ENCODE data around the gene YWHAH. TPM values are rescaled to one million over a fixed set of nuclear protein-coding genes. Genes with fewer than 3 reads are reported as not detected.

Gene YWHAH
- total RNA-seq, 2 experiments from 2014 or later, result 115 to 118 TPM

DNA sequence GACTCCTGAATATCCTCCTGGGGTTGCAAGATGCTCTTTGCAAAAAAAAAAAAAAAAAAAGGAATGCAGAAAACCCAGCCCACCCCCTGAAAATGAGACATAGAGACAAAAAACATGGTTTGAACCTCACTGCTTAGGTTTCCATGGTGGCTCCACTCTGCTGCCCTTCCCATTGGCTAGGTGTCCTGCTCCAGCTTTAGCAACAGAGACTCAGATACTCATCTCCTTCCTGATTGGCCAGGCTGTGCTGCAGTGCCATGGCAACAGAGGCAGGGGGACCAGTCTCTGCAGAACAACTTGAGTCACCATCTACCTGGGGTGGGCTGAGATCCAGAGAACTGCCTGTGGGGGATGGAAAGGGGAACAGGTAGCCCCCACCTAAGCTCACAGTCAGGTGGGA, 17.4 kb upstream of the YWHAH start:
- Mint-ChIP-seq H3K27me3 (ENCODE audit: low read depth) (peaks cover 9% of the 10 kb centered on the region), H3K4me1 (ENCODE audit: low read depth) (no peaks in the 10 kb centered on the region), H3K27ac (no peak overlapping the region), H3K36me3 (ENCODE audit: low read depth) (no peaks in the 10 kb centered on the region), H3K4me3 (no peak overlapping the region), H3K9me3 (no peaks in the 10 kb centered on the region)
- intact Hi-C loops (cut with micrococcal nuclease), result no loop called here
- CTCF ChIA-PET, result no interaction called here
- no peak for DNase-seq

DNA sequence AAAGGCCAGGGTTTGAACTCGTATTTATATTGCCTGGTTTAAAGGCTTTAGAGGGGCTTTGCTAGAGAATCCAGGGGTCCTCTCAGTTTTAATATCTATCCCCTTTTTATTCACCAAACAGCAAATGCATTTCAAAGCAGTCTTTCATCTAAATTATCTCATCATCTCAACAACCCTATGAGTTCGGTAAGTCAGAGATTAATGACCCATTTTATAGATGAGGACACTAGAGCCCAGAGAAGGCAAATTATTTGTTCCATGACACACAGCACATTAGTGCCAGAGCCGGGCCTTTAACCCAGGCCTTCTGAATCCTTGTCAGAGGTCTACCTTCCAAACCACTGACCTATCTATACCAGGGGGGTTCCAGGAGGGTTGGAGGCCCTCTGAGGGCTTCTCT, 16.8 kb upstream of the YWHAH start:
- CTCF ChIA-PET, result no interaction called here
- H3K4me3 Mint-ChIP-seq, result no peak overlapping the region
- no peaks in the 10 kb centered on the region for H3K9me3 Mint-ChIP-seq
- no peak overlapping the region for H3K27ac Mint-ChIP-seq
- no peaks in the 10 kb centered on the region for H3K4me1 Mint-ChIP-seq (ENCODE audit: low read depth)
- intact Hi-C loops (cut with micrococcal nuclease), result no loop called here
- no peaks in the 10 kb centered on the region for H3K36me3 Mint-ChIP-seq (ENCODE audit: low read depth)
- H3K27me3 Mint-ChIP-seq (ENCODE audit: low read depth), result peaks cover 9% of the 10 kb centered on the region
- no peak for DNase-seq

DNA sequence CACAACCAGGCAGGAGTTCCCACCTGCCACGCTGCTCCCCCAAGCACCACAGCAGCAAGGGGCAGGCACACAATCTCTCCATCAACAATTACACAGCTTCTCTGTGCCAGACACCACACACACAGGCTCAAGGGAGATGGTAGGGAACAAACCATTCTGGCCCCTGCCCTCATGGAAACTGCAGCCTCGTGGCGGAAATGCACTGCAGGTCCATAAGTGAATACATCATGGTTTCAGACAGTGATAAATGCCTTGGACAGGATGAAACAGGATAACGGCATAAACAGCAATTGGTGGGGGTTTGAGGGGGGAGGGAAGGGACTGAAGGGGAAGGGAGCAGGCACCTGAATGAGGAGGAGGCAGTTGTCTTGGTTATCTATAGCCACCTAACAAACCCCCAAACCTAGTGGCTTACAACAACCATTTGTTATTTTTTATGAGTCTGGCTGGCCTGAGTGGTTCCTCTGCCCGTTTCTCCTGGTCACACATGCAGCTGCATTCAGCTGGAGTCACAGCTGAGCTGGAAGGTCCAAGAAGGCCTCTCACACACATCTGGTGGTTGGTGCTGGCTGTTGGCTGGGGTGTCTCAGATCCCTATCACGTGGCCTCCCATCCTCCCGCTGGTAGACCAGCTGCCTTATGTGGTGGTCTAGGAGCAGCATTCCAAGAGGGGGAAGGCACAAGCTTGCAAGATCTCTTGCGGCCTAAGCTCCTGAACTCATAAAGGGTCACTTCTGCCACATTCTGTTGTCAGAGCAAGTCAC, 15.0 kb upstream of the YWHAH start:
- H3K27ac Mint-ChIP-seq, result no peak overlapping the region
- H3K4me3 Mint-ChIP-seq, result no peak overlapping the region
- no peak for DNase-seq
- no peaks in the 10 kb centered on the region for H3K9me3 Mint-ChIP-seq
- intact Hi-C loops (cut with micrococcal nuclease), result no loop called here
- no peaks in the 10 kb centered on the region for H3K36me3 Mint-ChIP-seq (ENCODE audit: low read depth)
- peaks cover 9% of the 10 kb centered on the region for H3K27me3 Mint-ChIP-seq (ENCODE audit: low read depth)
- H3K4me1 Mint-ChIP-seq (ENCODE audit: low read depth), result no peaks in the 10 kb centered on the region
- CTCF ChIA-PET, result no interaction called here

DNA sequence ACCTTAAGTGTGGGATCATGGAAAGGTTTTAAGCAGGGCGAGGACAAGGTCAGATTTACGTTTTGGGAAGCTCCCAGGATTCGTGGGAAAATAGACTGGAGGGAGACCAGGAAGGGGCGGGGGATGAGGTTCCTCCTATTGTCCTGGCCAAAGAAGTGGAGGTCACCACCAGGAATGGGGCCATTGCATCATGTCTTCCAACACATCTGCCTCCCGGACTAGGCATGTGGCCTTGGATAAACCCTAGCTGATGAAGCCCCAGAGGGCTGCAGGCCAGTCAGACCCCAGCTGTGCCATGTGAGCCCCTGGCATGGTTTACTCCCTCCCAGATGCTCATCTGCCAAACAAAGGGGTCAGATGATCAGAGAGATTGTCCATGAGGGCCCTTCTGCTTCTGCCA, 11.5 kb upstream of the YWHAH start:
- H3K4me1 Mint-ChIP-seq (ENCODE audit: low read depth), result no peaks in the 10 kb centered on the region
- H3K9me3 Mint-ChIP-seq, result no peaks in the 10 kb centered on the region
- no peak for DNase-seq
- CTCF ChIA-PET, result no interaction called here
- intact Hi-C loops (cut with micrococcal nuclease), result no loop called here
- H3K27ac Mint-ChIP-seq, result no peak overlapping the region
- H3K4me3 Mint-ChIP-seq, result no peak overlapping the region
- H3K36me3 Mint-ChIP-seq (ENCODE audit: low read depth), result no peaks in the 10 kb centered on the region
- peaks cover 2% of the 10 kb centered on the region for H3K27me3 Mint-ChIP-seq (ENCODE audit: low read depth)

DNA sequence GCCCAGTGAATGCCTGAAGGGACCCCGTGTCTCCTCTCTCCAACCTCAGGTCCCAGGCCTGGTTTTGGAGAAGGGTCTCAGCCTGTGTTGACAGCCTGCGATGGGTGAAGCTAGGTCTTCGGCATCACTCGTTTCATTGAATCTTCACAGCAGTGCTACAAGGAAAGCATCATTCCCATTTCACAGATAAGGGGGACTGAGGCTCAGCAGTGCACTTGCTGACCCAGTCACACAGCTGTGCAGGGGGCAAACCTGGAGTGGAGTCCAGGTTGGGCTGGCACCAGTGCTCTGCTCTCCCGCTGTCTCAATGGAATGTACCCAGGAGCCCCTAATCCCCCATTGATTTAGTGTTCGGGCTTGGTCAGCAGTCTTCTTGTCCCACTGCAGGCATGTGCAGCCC, 10.9 kb upstream of the YWHAH start:
- CTCF ChIA-PET, result no interaction called here

DNA sequence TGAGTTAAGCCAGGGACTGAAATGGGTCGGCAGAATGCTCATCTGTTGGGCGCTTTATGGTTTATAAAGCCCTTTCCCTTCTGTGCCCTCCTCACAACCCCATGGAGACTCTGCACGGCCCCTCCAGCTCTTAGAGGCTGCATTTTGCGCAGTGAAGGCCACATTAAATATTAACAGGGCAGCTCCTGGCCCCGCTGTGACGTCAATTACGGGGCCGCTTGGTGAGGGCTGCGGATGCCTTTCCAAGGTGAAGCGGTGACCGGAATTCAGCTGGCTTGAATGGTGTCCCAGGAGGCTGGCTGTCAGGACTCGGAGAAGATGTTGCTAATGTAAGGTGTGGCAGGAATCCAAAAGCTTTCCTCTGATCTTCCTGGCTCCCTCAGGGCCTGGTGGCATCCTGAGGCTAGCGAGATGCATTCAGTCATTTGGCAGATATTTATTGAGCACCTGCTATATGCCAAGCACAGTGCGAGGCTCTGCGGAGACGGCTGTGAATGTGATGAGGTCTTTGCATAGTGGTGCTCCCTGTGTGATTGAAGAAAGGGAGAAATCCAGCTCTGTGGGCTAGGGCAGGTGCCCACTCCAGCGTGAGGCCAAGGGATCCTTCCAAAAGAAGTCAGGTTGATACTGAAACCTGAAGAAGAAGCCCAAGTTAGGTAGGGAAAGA, 10.4 kb upstream of the YWHAH start:
- Mint-ChIP-seq H3K36me3 (ENCODE audit: low read depth) (no peaks in the 10 kb centered on the region), H3K4me3 (no peak overlapping the region), H3K9me3 (no peaks in the 10 kb centered on the region), H3K27me3 (ENCODE audit: low read depth) (no peaks in the 10 kb centered on the region), H3K27ac (no peak overlapping the region), H3K4me1 (ENCODE audit: low read depth) (no peaks in the 10 kb centered on the region)
- CTCF ChIA-PET, result no interaction called here
- intact Hi-C loops (cut with micrococcal nuclease), result no loop called here
- DNase-seq, result no peak

More for the DNA sequence above, 10.9 kb upstream of the YWHAH start:
- no peaks in the 10 kb centered on the region for H3K4me1 Mint-ChIP-seq (ENCODE audit: low read depth)
- no peak overlapping the region for H3K27ac Mint-ChIP-seq
- intact Hi-C loops (cut with micrococcal nuclease), result no loop called here
- no peaks in the 10 kb centered on the region for H3K36me3 Mint-ChIP-seq (ENCODE audit: low read depth)
- no peaks in the 10 kb centered on the region for H3K9me3 Mint-ChIP-seq
- no peak overlapping the region for H3K4me3 Mint-ChIP-seq
- H3K27me3 Mint-ChIP-seq (ENCODE audit: low read depth), result no peaks in the 10 kb centered on the region
- no peak for DNase-seq

DNA sequence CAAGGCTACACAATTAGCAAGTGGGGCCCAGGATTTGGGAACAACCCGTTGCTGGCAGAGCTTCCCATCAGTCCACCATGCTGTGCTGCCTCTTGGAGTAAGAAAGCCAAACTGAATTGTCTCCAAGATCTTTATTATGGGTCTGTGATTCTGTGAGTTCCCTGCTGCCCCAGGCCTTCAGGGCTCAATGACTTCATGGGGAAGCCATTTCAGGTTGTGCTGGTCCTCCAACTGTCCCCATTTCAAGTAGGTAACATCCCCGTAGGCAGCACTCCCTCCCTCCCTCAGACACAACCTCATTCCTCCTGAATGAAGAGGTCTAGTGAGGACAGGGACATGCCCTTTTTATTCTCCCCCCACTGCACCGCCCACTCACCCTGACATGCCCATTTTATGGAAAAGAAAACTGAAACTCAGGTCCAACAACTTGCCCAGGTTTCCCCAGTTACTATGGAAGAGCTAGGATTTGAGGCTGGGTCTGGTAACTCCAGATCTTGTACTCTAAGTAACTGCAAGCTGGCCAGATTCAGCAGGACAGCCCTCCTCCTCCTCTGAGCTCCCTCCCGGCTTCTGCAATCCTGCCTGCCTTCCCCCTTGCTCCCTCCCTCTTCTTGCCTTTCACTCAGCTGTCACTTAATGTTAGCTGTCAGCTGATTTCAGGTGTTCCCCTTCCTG, 8.2 kb upstream of the YWHAH start:
- DNase-seq, result no peak
- CTCF ChIA-PET, result no interaction called here
- no peaks in the 10 kb centered on the region for H3K36me3 Mint-ChIP-seq (ENCODE audit: low read depth)
- H3K9me3 Mint-ChIP-seq, result no peaks in the 10 kb centered on the region
- intact Hi-C loops (cut with micrococcal nuclease), result no loop called here
- no peaks in the 10 kb centered on the region for H3K4me1 Mint-ChIP-seq (ENCODE audit: low read depth)
- H3K27ac Mint-ChIP-seq, result no peak overlapping the region
- no peaks in the 10 kb centered on the region for H3K27me3 Mint-ChIP-seq (ENCODE audit: low read depth)
- no peak overlapping the region for H3K4me3 Mint-ChIP-seq

DNA sequence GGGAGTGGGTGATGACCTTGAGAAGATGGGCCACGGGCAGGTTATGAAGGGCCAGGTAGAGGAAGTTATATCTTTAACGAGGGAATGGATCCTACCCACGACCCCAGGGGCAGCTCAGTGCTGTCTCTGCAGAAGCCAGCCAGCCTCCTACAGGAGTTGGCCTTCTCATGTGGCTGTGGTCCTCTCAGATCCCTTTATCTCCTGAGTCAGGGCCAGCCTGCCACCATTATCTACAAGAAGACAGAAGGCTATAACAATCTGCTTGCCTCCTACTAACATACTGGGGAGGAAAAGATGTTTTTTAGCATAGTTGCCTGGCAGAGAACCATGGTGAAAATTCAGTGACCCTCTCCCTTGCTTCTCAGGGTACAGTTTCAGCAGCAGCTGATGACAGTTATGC, 7.0 kb upstream of the YWHAH start:
- H3K27ac Mint-ChIP-seq, result no peak overlapping the region
- CTCF ChIA-PET, result no interaction called here
- no peaks in the 10 kb centered on the region for H3K27me3 Mint-ChIP-seq (ENCODE audit: low read depth)
- no peak for DNase-seq
- no peak overlapping the region for H3K4me3 Mint-ChIP-seq
- intact Hi-C loops (cut with micrococcal nuclease), result no loop called here
- H3K4me1 Mint-ChIP-seq (ENCODE audit: low read depth), result no peaks in the 10 kb centered on the region
- no peaks in the 10 kb centered on the region for H3K36me3 Mint-ChIP-seq (ENCODE audit: low read depth)
- H3K9me3 Mint-ChIP-seq, result no peaks in the 10 kb centered on the region

DNA sequence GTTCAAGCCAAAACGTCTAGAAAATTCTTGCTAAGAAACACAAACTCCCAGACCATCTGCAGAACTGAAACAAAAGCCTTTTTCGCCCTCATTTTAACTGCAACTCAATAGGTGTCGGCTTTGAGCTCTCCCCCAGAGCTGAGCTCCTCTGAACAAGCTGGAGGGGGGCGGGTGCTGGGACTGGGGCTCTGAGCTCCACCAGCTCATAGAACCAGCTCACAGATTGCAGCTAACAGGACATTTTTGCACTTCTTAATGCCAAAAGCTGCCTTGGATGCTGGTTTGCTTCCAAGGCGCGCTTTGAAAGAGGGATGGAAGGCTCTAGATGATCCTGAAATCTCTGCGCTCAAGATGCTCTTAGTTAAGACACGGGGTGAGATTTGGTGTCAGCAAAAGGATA, 6.0 kb upstream of the YWHAH start:
- CTCF ChIA-PET, result no interaction called here

DNA sequence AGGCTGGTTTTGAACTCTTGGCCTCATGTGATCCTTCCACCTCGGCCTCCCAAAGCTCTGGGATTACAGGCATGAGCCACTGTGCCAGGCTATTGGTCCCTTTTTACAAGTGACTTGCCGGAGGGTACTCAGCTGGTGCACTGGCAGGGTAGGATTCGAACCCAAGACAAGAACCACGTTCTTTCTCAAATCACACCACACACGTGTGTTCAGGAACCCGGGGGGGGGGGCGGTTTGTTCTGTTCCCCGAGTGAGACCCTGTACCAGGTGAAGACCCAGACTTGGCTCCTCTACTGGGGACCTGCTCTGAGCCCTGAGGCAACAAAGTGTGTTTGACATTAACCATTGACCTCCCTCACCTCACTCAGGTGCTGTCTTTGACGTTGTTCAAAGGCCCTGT, 3.8 kb upstream of the YWHAH start:
- Mint-ChIP-seq H3K9me3 (no peaks in the 10 kb centered on the region), H3K4me1 (ENCODE audit: low read depth) (peaks cover 10% of the 10 kb centered on the region), H3K27ac (no peak overlapping the region), H3K27me3 (ENCODE audit: low read depth) (no peaks in the 10 kb centered on the region), H3K4me3 (no peak overlapping the region), H3K36me3 (ENCODE audit: low read depth) (no peaks in the 10 kb centered on the region)
- intact Hi-C loops (cut with micrococcal nuclease), result loop anchor here (5.0 to 10.0 kb wide), 3 partner anchors 173 to 593 kb away; partner anchors contain the start of gene PATZ1
- no peak for DNase-seq
- CTCF ChIA-PET, result interaction anchor here (1.2 kb wide), 1 partner anchor 10 kb away, joined by 4 read pairs; no protein-coding TSS in a partner anchor

More for the DNA sequence above, 6.0 kb upstream of the YWHAH start:
- DNase-seq, result no peak
- no peaks in the 10 kb centered on the region for H3K27me3 Mint-ChIP-seq (ENCODE audit: low read depth)
- H3K9me3 Mint-ChIP-seq, result no peaks in the 10 kb centered on the region
- no peak overlapping the region for H3K27ac Mint-ChIP-seq
- intact Hi-C loops (cut with micrococcal nuclease), result no loop called here
- H3K4me1 Mint-ChIP-seq (ENCODE audit: low read depth), result peaks cover 5% of the 10 kb centered on the region
- H3K4me3 Mint-ChIP-seq, result no peak overlapping the region
- H3K36me3 Mint-ChIP-seq (ENCODE audit: low read depth), result no peaks in the 10 kb centered on the region

DNA sequence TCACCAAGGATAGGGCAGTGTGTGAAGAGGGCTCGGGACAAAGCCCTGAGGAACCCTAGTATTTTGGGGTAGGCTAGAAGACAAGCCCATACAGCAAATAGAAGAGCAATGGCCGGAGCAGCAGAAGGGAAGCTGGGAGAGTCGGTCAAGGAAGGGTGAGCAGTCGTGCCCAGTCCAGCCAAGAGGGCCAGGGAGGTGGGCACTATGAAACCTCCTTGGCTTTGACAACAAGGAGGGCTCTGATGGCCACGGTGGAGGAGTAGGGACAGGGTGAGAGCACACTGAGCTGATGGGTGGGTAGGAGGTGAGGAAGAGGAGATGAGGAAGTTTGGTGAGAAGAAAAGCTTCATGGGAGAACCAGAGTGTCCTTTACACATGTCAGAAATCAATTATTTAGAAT, 2.2 kb upstream of the YWHAH start:
- no peaks in the 10 kb centered on the region for H3K9me3 Mint-ChIP-seq

DNA sequence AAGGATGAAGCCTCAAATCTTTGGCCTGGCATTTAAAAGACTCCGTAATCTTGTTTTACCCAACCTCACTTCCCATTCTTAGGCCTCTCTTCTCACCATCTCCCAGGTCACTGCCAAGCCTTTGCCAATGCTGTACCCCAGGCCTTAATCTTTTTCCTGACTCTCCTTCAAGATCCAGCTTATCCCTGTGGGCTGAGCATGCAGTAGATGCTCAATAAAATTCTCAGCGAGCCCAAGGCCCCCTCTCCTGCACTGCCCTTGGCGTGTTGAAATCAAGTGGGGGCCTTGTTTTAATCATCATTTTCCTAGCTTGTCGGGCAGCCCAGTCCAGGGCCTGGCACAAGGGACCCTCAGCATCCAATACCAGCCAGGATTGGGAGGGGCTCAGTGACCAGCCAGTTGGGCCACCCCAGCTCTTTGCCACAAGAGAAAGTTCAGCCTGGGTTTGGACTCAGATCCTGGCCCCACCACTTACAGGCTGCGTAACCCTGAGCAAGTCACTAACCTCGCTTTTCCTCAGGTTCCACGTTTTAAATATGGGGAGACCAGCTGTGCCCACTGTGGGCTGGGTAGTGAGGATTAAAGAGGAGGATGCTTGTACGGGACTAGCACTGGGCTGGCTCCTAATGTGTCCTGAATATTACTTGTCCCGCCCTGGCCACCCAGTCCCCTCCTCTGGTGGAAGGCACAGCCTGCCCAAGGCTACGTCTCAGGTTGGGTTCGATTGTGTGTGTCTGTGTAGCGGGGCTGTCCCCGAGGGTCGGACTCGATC, 943 bp upstream of the YWHAH start:
- no peak for DNase-seq
- CTCF ChIA-PET, result interaction anchor here (0.8 kb wide), 1 partner anchor 278 kb away, joined by 5 read pairs; no protein-coding TSS in a partner anchor

More for the DNA sequence above, 2.2 kb upstream of the YWHAH start:
- intact Hi-C loops (cut with micrococcal nuclease), result loop anchor here (5.0 to 10.0 kb wide), 3 partner anchors 175 to 595 kb away; partner anchors contain the start of gene PATZ1
- Mint-ChIP-seq H3K4me3 (peak overlapping the region; percentile 4), H3K4me1 (ENCODE audit: low read depth) (peaks cover 12% of the 10 kb centered on the region), H3K27ac (peak overlapping the region; percentile 3), H3K27me3 (ENCODE audit: low read depth) (no peaks in the 10 kb centered on the region), H3K36me3 (ENCODE audit: low read depth) (peaks cover under 1% of the 10 kb centered on the region)
- CTCF ChIA-PET, result interaction anchor here (1.5 kb wide), 1 partner anchor 28 kb away, joined by 6 read pairs; no protein-coding TSS in a partner anchor
- no peak for DNase-seq

More for the DNA sequence above, 943 bp upstream of the YWHAH start:
- Mint-ChIP-seq H3K9me3 (no peaks in the 10 kb centered on the region), H3K4me3 (peak overlapping the region; percentile 32), H3K36me3 (ENCODE audit: low read depth) (peaks cover 10% of the 10 kb centered on the region), H3K4me1 (ENCODE audit: low read depth) (peaks cover 16% of the 10 kb centered on the region), H3K27me3 (ENCODE audit: low read depth) (no peaks in the 10 kb centered on the region), H3K27ac (peak overlapping the region; percentile 57)
- intact Hi-C loops (cut with micrococcal nuclease), result loop anchor here (5.0 to 10.0 kb wide), 3 partner anchors 176 to 596 kb away; partner anchors contain the start of gene PATZ1
